Keratinocyte (primary cell): ENCODE measurements around the gene CAMSAP1. TPM values are rescaled to one million over a fixed set of nuclear protein-coding genes. Genes with fewer than 3 reads are reported as not detected.
"Not testable (repeated sequence)": the region's sequence is repeated elsewhere in the genome, so short reads cannot be mapped to it uniquely, and the experiment has no call there.

ENCODE experiments used
- DNase-seq: peaks from one replicate; pipeline ENCODE4 v3.0.0-alpha.2; 2011; ENCODE audit warnings: low read depth, missing footprints, low spot score
- FAIRE-seq: peaks from 2 replicates; lab custom pipeline; 2011; peaks lifted over from hg19 to GRCh38; lab: Jason Lieb, UNC
- H2AFZ ChIP-seq: 2 replicates; pipeline ENCODE4 v1.6.0; 2012; ENCODE audit warnings: low read length, control low read depth, inconsistent platforms; ENCODE audit not compliant: control insufficient read depth
- H3K27ac ChIP-seq: 2 replicates; pipeline ENCODE4 v1.5.1; 2011; ENCODE audit warnings: low read length; ENCODE audit not compliant: control insufficient read depth, insufficient read depth
- H3K27me3 ChIP-seq: 3 replicates; pipeline ENCODE4 v1.6.0; 2011; ENCODE audit warnings: low read length; ENCODE audit not compliant: control insufficient read depth, insufficient read depth; ENCODE audit errors: extremely low read depth
- H3K36me3 ChIP-seq, 2 experiments: 2 replicates in 1 of 2; 3 replicates in 1 of 2; pipeline ENCODE4 v1.5.1; 2011; ENCODE audit warnings: low read length in 2 of 2, mild to moderate bottlenecking in 1 of 2; ENCODE audit not compliant: control insufficient read depth in 2 of 2, insufficient read depth in 2 of 2; ENCODE audit errors: extremely low read depth in 1 of 2
- H3K4me1 ChIP-seq: 3 replicates; pipeline ENCODE4 v1.5.1; 2011; ENCODE audit warnings: low read length; ENCODE audit not compliant: control insufficient read depth, insufficient read depth; ENCODE audit errors: extremely low read depth
- H3K4me2 ChIP-seq: 3 replicates; pipeline ENCODE4 v1.6.0; 2011; ENCODE audit warnings: low read depth, low read length; ENCODE audit not compliant: control insufficient read depth, insufficient read depth; ENCODE audit errors: extremely low read depth
- H3K4me3 ChIP-seq, 3 experiments: fragments of 200-600 bp in 1 of 3; sonication (generic) in 1 of 3; 2 replicates in 2 of 3; 3 replicates in 1 of 3; pipeline ENCODE4 v1.5.1; 2011 to 2016; ENCODE audit warnings: low read length in 3 of 3, mild to moderate bottlenecking in 3 of 3, control low read depth in 2 of 3, inconsistent platforms in 1 of 3, low read depth in 1 of 3, mixed read lengths in 1 of 3, mixed run types in 1 of 3, moderate library complexity in 1 of 3; ENCODE audit not compliant: control insufficient read depth in 2 of 3, insufficient read depth in 2 of 3; ENCODE audit errors: extremely low read depth in 1 of 3
- H3K79me2 ChIP-seq: 2 replicates; pipeline ENCODE4 v1.6.0; 2012; ENCODE audit warnings: low read length; ENCODE audit not compliant: control insufficient read depth, insufficient read depth
- H3K9ac ChIP-seq: 3 replicates; pipeline ENCODE4 v1.6.0; 2011; ENCODE audit warnings: low read length; ENCODE audit not compliant: control insufficient read depth, insufficient read depth; ENCODE audit errors: extremely low read depth
- H3K9me1 ChIP-seq: 3 replicates; pipeline ENCODE4 v1.6.0; 2011; ENCODE audit warnings: low read length; ENCODE audit not compliant: control insufficient read depth, insufficient read depth; ENCODE audit errors: extremely low read depth
- H3K9me3 ChIP-seq: 2 replicates; pipeline ENCODE4 v1.5.1; 2012; ENCODE audit warnings: low read depth, low read length; ENCODE audit not compliant: control insufficient read depth
- H4K20me1 ChIP-seq: 3 replicates; pipeline ENCODE4 v1.6.0; 2011; ENCODE audit warnings: low read length; ENCODE audit not compliant: control insufficient read depth, insufficient read depth; ENCODE audit errors: extremely low read depth
- CTCF ChIP-seq, 3 experiments: IDR thresholded peaks in 1 of 3; conservative IDR thresholded peaks in 1 of 3; optimal IDR thresholded peaks in 1 of 3; 2 replicates in 2 of 3; 3 replicates in 1 of 3; pipeline versions ENCODE3 to v1.5.1; 2011; ENCODE audit warnings: low read length in 3 of 3, mild to moderate bottlenecking in 3 of 3, moderate library complexity in 2 of 3, control low read depth in 1 of 3, inconsistent platforms in 1 of 3; ENCODE audit not compliant: insufficient read depth in 2 of 3; ENCODE audit errors: extremely low read depth in 1 of 3
- EZH2 ChIP-seq: IDR thresholded peaks from one replicate; pipeline ENCODE4 v1.6.1; 2012; ENCODE audit warnings: inconsistent platforms, mild to moderate bottlenecking, low read length, moderate library complexity
- dilution Hi-C: fragments of 300-500 bp; cut with MboI; formaldehyde crosslinking; loops from one replicate; pipeline ENCODE4 v1.7.0; 2020; ENCODE audit warnings: low sequenced_read_pairs; ENCODE audit not compliant: extremely low pct_ligation_motif_present
- polyA plus RNA-seq, 5 experiments: library from polyadenylated mRNA; depleted of rRNA in 3 of 5; stranded (reverse) in 3 of 5; stranded (forward) in 1 of 5; unstranded in 1 of 5; fragments of >200 nt; gene quantifications; 1 replicate in 1 of 5; 2 replicates in 3 of 5; 3 replicates in 1 of 5; pipeline versions ENCODE4 v1.2.1 to v1.2.3, GENCODE V29; 2011 to 2012; ENCODE audit warnings: missing spikeins in 2 of 5, low read depth in 1 of 5, low replicate concordance in 1 of 5

Gene CAMSAP1
- polyA plus RNA-seq, 1 donor (not counting 4 experiments of a cell fraction or from before 2014, with no cell fraction given): 8.3 TPM

DNA sequence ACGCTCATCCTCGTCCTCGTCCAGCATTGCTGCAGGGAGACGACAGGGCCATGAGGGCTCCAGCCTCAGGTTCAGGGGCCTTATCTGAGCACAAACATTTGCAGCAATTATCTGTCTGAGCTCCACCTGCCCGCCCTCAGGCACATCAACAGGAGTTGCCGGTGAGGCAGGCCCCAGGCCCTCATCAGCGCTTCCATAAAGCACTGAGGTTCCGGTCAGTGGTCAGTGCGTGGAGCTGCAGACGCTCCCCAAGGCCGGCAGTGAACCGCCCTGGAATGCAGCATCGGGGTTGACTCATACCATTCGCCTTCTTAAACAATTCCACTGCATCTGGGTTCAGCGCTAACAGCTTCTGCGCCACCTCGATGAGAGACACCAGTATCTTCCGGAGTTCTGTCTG lies 38.6 kb upstream of the CAMSAP1 start:
- H3K27me3 ChIP-seq: no peaks in the 10 kb centered on the region
- no peak for FAIRE-seq
- TF ChIP-seq CTCF (optimal IDR thresholded peaks at IDR 0.05 in 1 of 3, IDR thresholded peaks at IDR 0.05 in 1 of 3, conservative IDR thresholded peaks at IDR 0.05 in 1 of 3; ENCODE audit: extremely low read depth in 1 of 3, insufficient read depth in 2 of 3, low read length in 3 of 3) (no peak), EZH2 (no peak)
- H2AFZ ChIP-seq: no peak overlapping the region
- no peaks in the 10 kb centered on the region for H3K9me1 ChIP-seq
- H3K4me1 ChIP-seq: peaks cover 23% of the 10 kb centered on the region
- no peak overlapping the region for H3K9ac ChIP-seq
- DNase-seq: no peak
- no peaks in the 10 kb centered on the region for H3K9me3 ChIP-seq
- H3K36me3 ChIP-seq: peaks cover 15 to 38% of the 10 kb centered on the region in 2 experiments
- dilution Hi-C loops: no loop called here
- H3K4me2 ChIP-seq: no peak overlapping the region
- no peak overlapping the region for H3K27ac ChIP-seq
- H4K20me1 ChIP-seq: no peaks in the 10 kb centered on the region
- H3K4me3 ChIP-seq: no peak overlapping the region
- H3K79me2 ChIP-seq: peaks cover 1% of the 10 kb centered on the region

- H3K4me3 ChIP-seq: no peak overlapping the region
- TF ChIP-seq EZH2 (no peak), CTCF (optimal IDR thresholded peaks at IDR 0.05 in 1 of 3, IDR thresholded peaks at IDR 0.05 in 1 of 3, conservative IDR thresholded peaks at IDR 0.05 in 1 of 3; ENCODE audit: extremely low read depth in 1 of 3, insufficient read depth in 2 of 3, low read length in 3 of 3) (no peak)
- H3K9me3 ChIP-seq: no peaks in the 10 kb centered on the region
- H3K9ac ChIP-seq: no peak overlapping the region
- H3K36me3 ChIP-seq: peaks cover 16 to 38% of the 10 kb centered on the region in 2 experiments
- H3K27me3 ChIP-seq: no peaks in the 10 kb centered on the region
- H3K9me1 ChIP-seq: no peaks in the 10 kb centered on the region
- H3K27ac ChIP-seq: no peak overlapping the region
- FAIRE-seq: no peak
- no peak for DNase-seq
- dilution Hi-C loops: no loop called here
- peaks cover 10% of the 10 kb centered on the region for H3K4me1 ChIP-seq
- no peak overlapping the region for H2AFZ ChIP-seq
- H4K20me1 ChIP-seq: no peaks in the 10 kb centered on the region
- no peak overlapping the region for H3K4me2 ChIP-seq
- H3K79me2 ChIP-seq: no peaks in the 10 kb centered on the region
These were observed 37.3 kb upstream of the CAMSAP1 start for GRCh38 chr9:135944444-135945252.

GRCh38 chr9:135943604-135944003 lies 36.3 kb upstream of the CAMSAP1 start:
- H3K4me3 ChIP-seq, H3K9me1 ChIP-seq, H3K79me2 ChIP-seq, H3K27ac ChIP-seq, H3K9me3 ChIP-seq, H3K9ac ChIP-seq, FAIRE-seq, H4K20me1 ChIP-seq, dilution Hi-C loops, H3K4me2 ChIP-seq, DNase-seq, H2AFZ ChIP-seq, H3K4me1 ChIP-seq, H3K27me3 ChIP-seq: not testable (repeated sequence)
- peaks cover 20 to 38% of the 10 kb centered on the region in 2 experiments for H3K36me3 ChIP-seq
